Cardiac muscle cell (in vitro differentiated cells and primary cell): Measurements from ENCODE around the gene EPS15. TPM values are rescaled to one million over a fixed set of nuclear protein-coding genes. Genes with fewer than 3 reads are reported as not detected.

Source experiments
- DNase-seq, 2 donors: peaks; one replicate each; pipeline versions ENCODE4 v3.0.0 to v3.0.0-alpha.2; 2010 to 2017; ENCODE audit warnings: low read depth in 1 of 2, low spot score in 1 of 2
- H3K27ac ChIP-seq: fragments of 200-600 bp; sonication (generic); 2 replicates; pipeline ENCODE4 v1.5.1; 2016
- H3K27me3 ChIP-seq: fragments of 200-600 bp; sonication (generic); 2 replicates; pipeline ENCODE4 v1.6.0; 2016; ENCODE audit warnings: control low read depth
- H3K36me3 ChIP-seq: fragments of 200-600 bp; sonication (generic); 2 replicates; pipeline ENCODE4 v1.5.1; 2016; ENCODE audit warnings: control low read depth
- H3K4me1 ChIP-seq: fragments of 200-600 bp; sonication (generic); 2 replicates; pipeline ENCODE4 v1.8.1; 2017; ENCODE audit warnings: low read depth, mild to moderate bottlenecking, mixed run types
- H3K4me3 ChIP-seq: fragments of 200-600 bp; sonication (generic); 2 replicates; pipeline ENCODE4 v1.5.1; 2016; ENCODE audit warnings: mild to moderate bottlenecking
- H3K9me3 ChIP-seq: fragments of 200-600 bp; sonication (generic); 2 replicates; pipeline ENCODE4 v1.5.1; 2017; ENCODE audit warnings: low read depth, mild to moderate bottlenecking, control low read depth
- CTCF ChIP-seq: IDR thresholded peaks from 2 replicates; pipeline ENCODE4 v1.5.1; 2012; ENCODE audit warnings: low read depth, mild to moderate bottlenecking, low read length
- polyA plus RNA-seq: library from polyadenylated mRNA; unstranded; fragments of >200 nt; fragmentation: Nextera tagmentation; extraction: Ambion mirVana; gene quantifications from 2 replicates; pipeline ENCODE4 v1.2.1, GENCODE V29; 2016
- total RNA-seq: library from RNA; depleted of rRNA; stranded (reverse); fragments of >200 nt; gene quantifications from 2 replicates; pipeline ENCODE4 v1.2.3, GENCODE V29; 2016

The EPS15 gene
- total and polyA plus RNA-seq, 2 experiments from 2014 or later: 34.1 to 110 TPM

GRCh38 chr1:51542158-51542953 is 23.3 kb upstream of the EPS15 start:
- H3K4me3 ChIP-seq: no peak overlapping the region

DNA sequence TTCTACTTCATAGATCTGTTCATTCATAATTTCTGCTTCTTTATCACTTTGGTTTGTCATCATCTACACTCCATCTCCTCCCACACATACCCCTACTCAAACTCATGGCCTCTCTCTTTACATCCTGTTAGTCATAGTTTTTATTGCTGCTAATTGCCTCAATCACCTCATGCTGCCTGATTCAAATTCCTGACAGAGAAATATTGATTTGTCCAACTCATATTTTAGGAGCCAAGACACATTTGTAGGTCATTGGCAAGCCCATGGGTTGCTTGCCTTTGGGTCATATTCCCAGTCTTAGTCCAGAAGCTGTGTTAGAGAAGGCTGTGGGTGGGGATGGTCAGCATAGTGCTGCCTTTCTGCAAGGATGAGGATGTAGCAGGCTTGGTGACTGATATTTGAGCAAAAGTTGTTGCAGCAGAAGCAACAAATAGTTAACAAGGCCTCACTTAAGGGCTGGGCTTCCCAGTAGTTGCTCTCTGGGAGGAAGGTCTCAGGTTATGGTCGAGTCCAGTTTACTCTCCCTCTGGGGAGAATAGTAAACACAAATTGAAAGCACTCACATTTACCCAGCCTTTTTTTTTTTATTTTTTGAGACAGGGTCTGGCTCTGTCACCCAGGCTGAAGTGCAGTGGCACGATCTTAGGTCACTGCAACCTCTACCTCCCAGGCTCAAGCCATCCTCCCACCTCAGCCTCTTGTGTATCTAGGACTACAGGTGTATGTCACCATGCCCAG is 22.4 kb upstream of the EPS15 start:
- no peak overlapping the region for H3K4me3 ChIP-seq
- H3K27ac ChIP-seq: no peak overlapping the region
- H3K9me3 ChIP-seq: no peaks in the 10 kb centered on the region
- no peak for TF ChIP-seq CTCF
- no peaks in the 10 kb centered on the region for H3K36me3 ChIP-seq
- H3K27me3 ChIP-seq: no peaks in the 10 kb centered on the region
- peak in 1 of 2 donors; percentile 17 for DNase-seq
- no peaks in the 10 kb centered on the region for H3K4me1 ChIP-seq

More at GRCh38 chr1:51542158-51542953, 23.3 kb upstream of the EPS15 start:
- Histone ChIP-seq H3K27ac (no peak overlapping the region), H3K36me3 (no peaks in the 10 kb centered on the region), H3K4me1 (no peaks in the 10 kb centered on the region), H3K9me3 (no peaks in the 10 kb centered on the region), H3K27me3 (no peaks in the 10 kb centered on the region)
- DNase-seq: no peak
- TF ChIP-seq CTCF: no peak

DNA sequence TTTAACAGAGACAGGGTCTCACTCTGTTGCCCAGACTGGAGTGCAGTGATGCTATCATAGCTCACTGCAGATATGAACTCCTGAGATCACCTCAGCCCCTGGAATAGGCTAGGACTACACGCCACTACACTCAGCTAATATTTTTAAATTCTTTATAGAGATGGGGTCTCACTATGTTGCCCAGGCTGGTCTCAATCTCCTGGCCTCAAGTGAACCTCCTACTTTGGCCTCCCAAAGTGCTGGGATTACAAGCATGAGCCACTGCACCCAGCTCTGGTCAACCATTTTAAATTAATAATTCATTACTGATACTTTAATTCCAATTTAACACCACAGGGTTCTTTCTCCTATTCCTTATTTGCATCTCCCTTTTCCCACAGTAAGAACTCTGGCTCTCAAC is 18.5 kb upstream of the EPS15 start:
- TF ChIP-seq CTCF: no peak
- Histone ChIP-seq H3K4me1 (peaks cover 8% of the 10 kb centered on the region), H3K9me3 (no peaks in the 10 kb centered on the region), H3K27ac (no peak overlapping the region), H3K27me3 (no peaks in the 10 kb centered on the region), H3K36me3 (no peaks in the 10 kb centered on the region), H3K4me3 (no peak overlapping the region)
- no peak for DNase-seq

DNA sequence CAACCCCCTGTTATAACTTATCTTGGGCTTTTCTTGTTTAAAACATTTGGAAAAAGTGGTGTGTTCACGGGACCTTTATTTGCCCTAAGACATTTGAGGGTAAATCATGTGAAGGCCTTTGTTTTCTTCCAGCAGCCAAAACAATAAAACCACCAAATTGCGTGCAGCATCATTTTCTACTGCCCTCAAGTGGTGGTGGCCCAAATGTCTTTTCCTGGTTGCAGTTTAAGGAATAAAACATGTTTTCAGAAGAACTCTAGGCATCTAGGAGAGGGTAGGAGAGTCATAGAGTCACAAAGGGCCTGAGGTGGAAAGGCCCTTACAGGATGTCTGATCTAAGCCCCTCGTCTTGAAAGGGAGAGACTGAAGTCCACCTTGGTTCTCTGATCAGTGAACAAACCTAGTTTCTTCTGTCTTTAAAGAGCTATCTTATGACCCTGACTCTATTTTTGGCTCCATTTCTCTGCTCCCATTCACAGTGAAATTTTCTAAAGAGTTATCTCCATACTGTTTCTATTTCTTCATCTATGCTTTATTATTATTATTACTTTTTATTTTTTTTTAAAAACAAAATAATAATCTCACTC is 16.0 kb upstream of the EPS15 start:
- H3K4me1 ChIP-seq: peaks cover 8% of the 10 kb centered on the region
- no peaks in the 10 kb centered on the region for H3K27me3 ChIP-seq
- TF ChIP-seq CTCF: peak; percentile 90
- H3K9me3 ChIP-seq: no peaks in the 10 kb centered on the region
- H3K27ac ChIP-seq: no peak overlapping the region
- peak; percentile 35 to 89 for DNase-seq
- H3K4me3 ChIP-seq: no peak overlapping the region
- no peaks in the 10 kb centered on the region for H3K36me3 ChIP-seq

GRCh38 chr1:51534447-51534846 is 15.4 kb upstream of the EPS15 start:
- no peak for TF ChIP-seq CTCF
- Histone ChIP-seq H3K9me3 (no peaks in the 10 kb centered on the region), H3K27me3 (no peaks in the 10 kb centered on the region), H3K36me3 (no peaks in the 10 kb centered on the region), H3K4me3 (no peak overlapping the region), H3K4me1 (peaks cover 8% of the 10 kb centered on the region), H3K27ac (no peak overlapping the region)
- no peak for DNase-seq
